ENCODE measurements around the gene ELOF1. TPM values are rescaled to one million over a fixed set of nuclear protein-coding genes. Genes with fewer than 3 reads are reported as not detected.

The ELOF1 gene
- total and polyA plus RNA-seq, 2 of the 13 experiments (the other 11 are each of a cell fraction or from before 2014, with no cell fraction given), result 14.5 to 43.2 TPM

DNA sequence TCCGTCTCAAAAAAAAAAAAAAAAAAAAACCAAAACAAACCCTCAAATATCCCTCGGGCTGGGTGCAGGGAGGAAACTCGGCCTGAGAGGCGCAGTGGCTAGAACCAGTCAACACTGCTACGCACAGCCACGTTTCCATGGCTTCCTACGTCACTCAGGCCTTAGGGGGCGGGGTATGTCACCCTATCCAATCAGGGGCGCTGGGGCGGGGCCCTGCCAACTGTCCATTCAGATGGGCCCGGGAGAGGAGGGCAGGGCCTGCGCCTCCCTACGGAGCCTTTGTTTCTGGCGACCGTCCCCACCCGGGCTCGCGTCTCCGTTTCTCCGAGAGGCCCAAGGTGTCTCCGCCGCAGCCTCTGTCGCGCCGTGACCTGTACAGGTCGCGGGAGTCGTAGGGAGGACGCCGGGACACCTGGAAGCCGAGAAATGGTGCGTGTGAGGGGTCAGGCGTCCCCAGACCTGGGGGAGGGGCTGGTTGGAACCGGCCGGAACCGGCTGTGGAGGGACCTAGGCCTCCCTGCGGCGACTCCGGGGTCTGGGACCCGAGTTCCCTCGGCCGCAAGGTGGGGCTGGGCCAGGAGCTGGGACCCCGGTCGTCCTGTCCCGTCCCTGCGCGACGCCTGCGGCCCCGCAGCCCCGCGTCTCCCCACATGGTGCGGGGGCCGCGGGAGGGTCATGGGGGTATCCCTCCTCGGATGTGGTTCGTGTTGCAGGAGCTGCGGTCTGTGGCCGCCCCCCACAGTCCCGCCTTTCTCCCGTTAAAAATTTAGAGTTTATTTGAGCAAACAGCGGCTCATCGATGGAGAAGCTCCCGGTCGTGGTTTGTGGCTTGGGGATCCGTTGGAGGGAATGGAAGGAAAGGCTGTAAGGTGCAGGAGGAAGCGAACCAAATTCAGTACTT lies 38.4 kb upstream of the ELOF1 start, which contains the start of gene ZNF627 (continued):
- TF ChIP-seq, protein P1, sequence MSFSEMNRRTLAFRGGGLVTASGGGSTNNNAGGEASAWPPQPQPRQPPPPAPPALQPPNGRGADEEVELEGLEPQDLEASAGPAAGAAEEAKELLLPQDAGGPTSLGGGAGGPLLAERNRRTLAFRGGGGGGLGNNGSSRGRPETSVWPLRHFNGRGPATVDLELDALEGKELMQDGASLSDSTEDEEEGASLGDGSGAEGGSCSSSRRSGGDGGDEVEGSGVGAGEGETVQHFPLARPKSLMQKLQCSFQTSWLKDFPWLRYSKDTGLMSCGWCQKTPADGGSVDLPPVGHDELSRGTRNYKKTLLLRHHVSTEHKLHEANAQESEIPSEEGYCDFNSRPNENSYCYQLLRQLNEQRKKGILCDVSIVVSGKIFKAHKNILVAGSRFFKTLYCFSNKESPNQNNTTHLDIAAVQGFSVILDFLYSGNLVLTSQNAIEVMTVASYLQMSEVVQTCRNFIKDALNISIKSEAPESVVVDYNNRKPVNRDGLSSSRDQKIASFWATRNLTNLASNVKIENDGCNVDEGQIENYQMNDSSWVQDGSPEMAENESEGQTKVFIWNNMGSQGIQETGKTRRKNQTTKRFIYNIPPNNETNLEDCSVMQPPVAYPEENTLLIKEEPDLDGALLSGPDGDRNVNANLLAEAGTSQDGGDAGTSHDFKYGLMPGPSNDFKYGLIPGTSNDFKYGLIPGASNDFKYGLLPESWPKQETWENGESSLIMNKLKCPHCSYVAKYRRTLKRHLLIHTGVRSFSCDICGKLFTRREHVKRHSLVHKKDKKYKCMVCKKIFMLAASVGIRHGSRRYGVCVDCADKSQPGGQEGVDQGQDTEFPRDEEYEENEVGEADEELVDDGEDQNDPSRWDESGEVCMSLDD (CRISPR knock-in tag; IDR thresholded peaks at IDR 0.05; ENCODE audit: borderline replicate concordance), result no peak; the same call in 1 of the 2 replicates
- TF ChIP-seq ZSCAN29 (CRISPR knock-in tag; conservative IDR thresholded peaks at IDR 0.05), result no peak; the same call in 1 of the 2 replicates
- TF ChIP-seq, protein P2, sequence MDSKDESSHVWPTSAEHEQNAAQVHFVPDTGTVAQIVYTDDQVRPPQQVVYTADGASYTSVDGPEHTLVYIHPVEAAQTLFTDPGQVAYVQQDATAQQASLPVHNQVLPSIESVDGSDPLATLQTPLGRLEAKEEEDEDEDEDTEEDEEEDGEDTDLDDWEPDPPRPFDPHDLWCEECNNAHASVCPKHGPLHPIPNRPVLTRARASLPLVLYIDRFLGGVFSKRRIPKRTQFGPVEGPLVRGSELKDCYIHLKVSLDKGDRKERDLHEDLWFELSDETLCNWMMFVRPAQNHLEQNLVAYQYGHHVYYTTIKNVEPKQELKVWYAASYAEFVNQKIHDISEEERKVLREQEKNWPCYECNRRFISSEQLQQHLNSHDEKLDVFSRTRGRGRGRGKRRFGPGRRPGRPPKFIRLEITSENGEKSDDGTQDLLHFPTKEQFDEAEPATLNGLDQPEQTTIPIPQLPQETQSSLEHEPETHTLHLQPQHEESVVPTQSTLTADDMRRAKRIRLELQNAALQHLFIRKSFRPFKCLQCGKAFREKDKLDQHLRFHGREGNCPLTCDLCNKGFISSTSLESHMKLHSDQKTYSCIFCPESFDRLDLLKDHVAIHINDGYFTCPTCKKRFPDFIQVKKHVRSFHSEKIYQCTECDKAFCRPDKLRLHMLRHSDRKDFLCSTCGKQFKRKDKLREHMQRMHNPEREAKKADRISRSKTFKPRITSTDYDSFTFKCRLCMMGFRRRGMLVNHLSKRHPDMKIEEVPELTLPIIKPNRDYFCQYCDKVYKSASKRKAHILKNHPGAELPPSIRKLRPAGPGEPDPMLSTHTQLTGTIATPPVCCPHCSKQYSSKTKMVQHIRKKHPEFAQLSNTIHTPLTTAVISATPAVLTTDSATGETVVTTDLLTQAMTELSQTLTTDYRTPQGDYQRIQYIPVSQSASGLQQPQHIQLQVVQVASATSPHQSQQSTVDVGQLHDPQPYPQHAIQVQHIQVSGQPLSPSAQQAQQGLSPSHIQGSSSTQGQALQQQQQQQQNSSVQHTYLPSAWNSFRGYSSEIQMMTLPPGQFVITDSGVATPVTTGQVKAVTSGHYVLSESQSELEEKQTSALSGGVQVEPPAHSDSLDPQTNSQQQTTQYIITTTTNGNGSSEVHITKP (CRISPR knock-in tag; IDR thresholded peaks at IDR 0.05; ENCODE audit: low read depth), result 0 out of 2 replicates have a peak, but pooled peaks have one; percentile 26
- TF ChIP-seq ZKSCAN1 (IDR thresholded peaks at IDR 0.05; ENCODE audit: low read length), result no peak
- no peak for TF ChIP-seq KDM5A (IDR thresholded peaks at IDR 0.05; ENCODE audit: borderline replicate concordance, low read length)
- TF ChIP-seq ZNF746 (CRISPR knock-in tag; IDR thresholded peaks at IDR 0.05), result peak; percentile 25; the same call in 1 of the 2 replicates
- TF ChIP-seq BRCA1 (CRISPR knock-in tag; IDR thresholded peaks at IDR 0.05), result 0 out of 2 replicates have a peak, but pooled peaks have one; percentile 22
- TF ChIP-seq, protein P3, sequence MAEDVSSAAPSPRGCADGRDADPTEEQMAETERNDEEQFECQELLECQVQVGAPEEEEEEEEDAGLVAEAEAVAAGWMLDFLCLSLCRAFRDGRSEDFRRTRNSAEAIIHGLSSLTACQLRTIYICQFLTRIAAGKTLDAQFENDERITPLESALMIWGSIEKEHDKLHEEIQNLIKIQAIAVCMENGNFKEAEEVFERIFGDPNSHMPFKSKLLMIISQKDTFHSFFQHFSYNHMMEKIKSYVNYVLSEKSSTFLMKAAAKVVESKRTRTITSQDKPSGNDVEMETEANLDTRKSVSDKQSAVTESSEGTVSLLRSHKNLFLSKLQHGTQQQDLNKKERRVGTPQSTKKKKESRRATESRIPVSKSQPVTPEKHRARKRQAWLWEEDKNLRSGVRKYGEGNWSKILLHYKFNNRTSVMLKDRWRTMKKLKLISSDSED (CRISPR knock-in tag; IDR thresholded peaks at IDR 0.05), result no peak
- 0 out of 2 replicates have a peak, but pooled peaks have one; percentile 41 for TF ChIP-seq ZNF616 (CRISPR knock-in tag; IDR thresholded peaks at IDR 0.05; ENCODE audit: low read depth)
- TF ChIP-seq ZEB1 (IDR thresholded peaks at IDR 0.05; ENCODE audit: insufficient replicate concordance, low read depth), result no peak
- TF ChIP-seq, protein P4, sequence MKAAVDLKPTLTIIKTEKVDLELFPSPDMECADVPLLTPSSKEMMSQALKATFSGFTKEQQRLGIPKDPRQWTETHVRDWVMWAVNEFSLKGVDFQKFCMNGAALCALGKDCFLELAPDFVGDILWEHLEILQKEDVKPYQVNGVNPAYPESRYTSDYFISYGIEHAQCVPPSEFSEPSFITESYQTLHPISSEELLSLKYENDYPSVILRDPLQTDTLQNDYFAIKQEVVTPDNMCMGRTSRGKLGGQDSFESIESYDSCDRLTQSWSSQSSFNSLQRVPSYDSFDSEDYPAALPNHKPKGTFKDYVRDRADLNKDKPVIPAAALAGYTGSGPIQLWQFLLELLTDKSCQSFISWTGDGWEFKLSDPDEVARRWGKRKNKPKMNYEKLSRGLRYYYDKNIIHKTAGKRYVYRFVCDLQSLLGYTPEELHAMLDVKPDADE (CRISPR knock-in tag; IDR thresholded peaks at IDR 0.05), result 0 out of 2 replicates have a peak, but pooled peaks have one; percentile 22
- no peak for TF ChIP-seq ZFP1 (CRISPR knock-in tag; IDR thresholded peaks at IDR 0.05)
- no peak for TF ChIP-seq ZNF496 (CRISPR knock-in tag; IDR thresholded peaks at IDR 0.05; ENCODE audit: insufficient replicate concordance)
- TF ChIP-seq ATRX (CRISPR knock-in tag; IDR thresholded peaks at IDR 0.05; ENCODE audit: borderline replicate concordance), result 0 out of 2 replicates have a peak, but pooled peaks have one; percentile 32
- TF ChIP-seq, protein P5, sequence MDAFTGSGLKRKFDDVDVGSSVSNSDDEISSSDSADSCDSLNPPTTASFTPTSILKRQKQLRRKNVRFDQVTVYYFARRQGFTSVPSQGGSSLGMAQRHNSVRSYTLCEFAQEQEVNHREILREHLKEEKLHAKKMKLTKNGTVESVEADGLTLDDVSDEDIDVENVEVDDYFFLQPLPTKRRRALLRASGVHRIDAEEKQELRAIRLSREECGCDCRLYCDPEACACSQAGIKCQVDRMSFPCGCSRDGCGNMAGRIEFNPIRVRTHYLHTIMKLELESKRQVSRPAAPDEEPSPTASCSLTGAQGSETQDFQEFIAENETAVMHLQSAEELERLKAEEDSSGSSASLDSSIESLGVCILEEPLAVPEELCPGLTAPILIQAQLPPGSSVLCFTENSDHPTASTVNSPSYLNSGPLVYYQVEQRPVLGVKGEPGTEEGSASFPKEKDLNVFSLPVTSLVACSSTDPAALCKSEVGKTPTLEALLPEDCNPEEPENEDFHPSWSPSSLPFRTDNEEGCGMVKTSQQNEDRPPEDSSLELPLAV (CRISPR knock-in tag; conservative IDR thresholded peaks at IDR 0.05; ENCODE audit: low read depth), result no peak
- TF ChIP-seq HOXA9 (CRISPR knock-in tag; IDR thresholded peaks at IDR 0.05; ENCODE audit: borderline replicate concordance), result 0 out of 2 replicates have a peak, but pooled peaks have one; percentile 18
- TF ChIP-seq ZNF432 (CRISPR knock-in tag; IDR thresholded peaks at IDR 0.05; ENCODE audit: borderline replicate concordance), result no peak
